GF-D8 (cell line): Measurements from ENCODE around the gene REEP6.
"Not testable (repeated sequence)": the region's sequence is repeated elsewhere in the genome, so short reads cannot be mapped to it uniquely, and the experiment has no call there.

Source experiments
- DNase-seq: peaks from one replicate; lab custom pipeline; 2025; lab: John Stamatoyannopoulos, UW

REEP6 gene

GRCh38 chr19:1524287-1524971 is 33.4 kb downstream of the REEP6 start:
- DNase-seq: no peak

GRCh38 chr19:1524972-1525325 is 34.0 kb downstream of the REEP6 start:
- DNase-seq: no peak

GRCh38 chr19:1525343-1525742 is 34.4 kb downstream of the REEP6 start:
- DNase-seq: no peak

- DNase-seq: no peak
These were observed 35.2 kb downstream of the REEP6 start for GRCh38 chr19:1526066-1526778.

- DNase-seq: no peak
These were observed 36.1 kb downstream of the REEP6 start for GRCh38 chr19:1526979-1527649.

- no peak for DNase-seq
These were observed 36.8 kb downstream of the REEP6 start for GRCh38 chr19:1527650-1528309.

- no peak for DNase-seq
These were observed 37.8 kb downstream of the REEP6 start for GRCh38 chr19:1528596-1529429.

GRCh38 chr19:1529430-1529816 is 38.4 kb downstream of the REEP6 start:
- no peak for DNase-seq

- not testable (repeated sequence) for DNase-seq
These were observed 39.9 kb downstream of the REEP6 start for GRCh38 chr19:1530856-1531255.

- DNase-seq: no peak
These were observed 40.6 kb downstream of the REEP6 start for GRCh38 chr19:1531587-1531986.

- no peak for DNase-seq
These were observed 41.0 kb downstream of the REEP6 start for GRCh38 chr19:1532003-1532402.

GRCh38 chr19:1533510-1534150 is 42.6 kb downstream of the REEP6 start:
- DNase-seq: no peak

GRCh38 chr19:1534972-1535371 is 44.0 kb downstream of the REEP6 start:
- no peak for DNase-seq

GRCh38 chr19:1535699-1536098 is 44.7 kb downstream of the REEP6 start:
- DNase-seq: not testable (repeated sequence)

GRCh38 chr19:1538978-1539377 is 48.0 kb downstream of the REEP6 start:
- DNase-seq: no peak

GRCh38 chr19:1539749-1540148 is 48.8 kb downstream of the REEP6 start:
- DNase-seq: not testable (repeated sequence)

- no peak for DNase-seq
These were observed 49.5 kb downstream of the REEP6 start for GRCh38 chr19:1540365-1540925.
